ENCODE results near the gene PHF3.

Gene PHF3, protein sequence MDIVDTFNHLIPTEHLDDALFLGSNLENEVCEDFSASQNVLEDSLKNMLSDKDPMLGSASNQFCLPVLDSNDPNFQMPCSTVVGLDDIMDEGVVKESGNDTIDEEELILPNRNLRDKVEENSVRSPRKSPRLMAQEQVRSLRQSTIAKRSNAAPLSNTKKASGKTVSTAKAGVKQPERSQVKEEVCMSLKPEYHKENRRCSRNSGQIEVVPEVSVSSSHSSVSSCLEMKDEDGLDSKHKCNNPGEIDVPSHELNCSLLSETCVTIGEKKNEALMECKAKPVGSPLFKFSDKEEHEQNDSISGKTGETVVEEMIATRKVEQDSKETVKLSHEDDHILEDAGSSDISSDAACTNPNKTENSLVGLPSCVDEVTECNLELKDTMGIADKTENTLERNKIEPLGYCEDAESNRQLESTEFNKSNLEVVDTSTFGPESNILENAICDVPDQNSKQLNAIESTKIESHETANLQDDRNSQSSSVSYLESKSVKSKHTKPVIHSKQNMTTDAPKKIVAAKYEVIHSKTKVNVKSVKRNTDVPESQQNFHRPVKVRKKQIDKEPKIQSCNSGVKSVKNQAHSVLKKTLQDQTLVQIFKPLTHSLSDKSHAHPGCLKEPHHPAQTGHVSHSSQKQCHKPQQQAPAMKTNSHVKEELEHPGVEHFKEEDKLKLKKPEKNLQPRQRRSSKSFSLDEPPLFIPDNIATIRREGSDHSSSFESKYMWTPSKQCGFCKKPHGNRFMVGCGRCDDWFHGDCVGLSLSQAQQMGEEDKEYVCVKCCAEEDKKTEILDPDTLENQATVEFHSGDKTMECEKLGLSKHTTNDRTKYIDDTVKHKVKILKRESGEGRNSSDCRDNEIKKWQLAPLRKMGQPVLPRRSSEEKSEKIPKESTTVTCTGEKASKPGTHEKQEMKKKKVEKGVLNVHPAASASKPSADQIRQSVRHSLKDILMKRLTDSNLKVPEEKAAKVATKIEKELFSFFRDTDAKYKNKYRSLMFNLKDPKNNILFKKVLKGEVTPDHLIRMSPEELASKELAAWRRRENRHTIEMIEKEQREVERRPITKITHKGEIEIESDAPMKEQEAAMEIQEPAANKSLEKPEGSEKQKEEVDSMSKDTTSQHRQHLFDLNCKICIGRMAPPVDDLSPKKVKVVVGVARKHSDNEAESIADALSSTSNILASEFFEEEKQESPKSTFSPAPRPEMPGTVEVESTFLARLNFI (N-terminal part only)

DNA sequence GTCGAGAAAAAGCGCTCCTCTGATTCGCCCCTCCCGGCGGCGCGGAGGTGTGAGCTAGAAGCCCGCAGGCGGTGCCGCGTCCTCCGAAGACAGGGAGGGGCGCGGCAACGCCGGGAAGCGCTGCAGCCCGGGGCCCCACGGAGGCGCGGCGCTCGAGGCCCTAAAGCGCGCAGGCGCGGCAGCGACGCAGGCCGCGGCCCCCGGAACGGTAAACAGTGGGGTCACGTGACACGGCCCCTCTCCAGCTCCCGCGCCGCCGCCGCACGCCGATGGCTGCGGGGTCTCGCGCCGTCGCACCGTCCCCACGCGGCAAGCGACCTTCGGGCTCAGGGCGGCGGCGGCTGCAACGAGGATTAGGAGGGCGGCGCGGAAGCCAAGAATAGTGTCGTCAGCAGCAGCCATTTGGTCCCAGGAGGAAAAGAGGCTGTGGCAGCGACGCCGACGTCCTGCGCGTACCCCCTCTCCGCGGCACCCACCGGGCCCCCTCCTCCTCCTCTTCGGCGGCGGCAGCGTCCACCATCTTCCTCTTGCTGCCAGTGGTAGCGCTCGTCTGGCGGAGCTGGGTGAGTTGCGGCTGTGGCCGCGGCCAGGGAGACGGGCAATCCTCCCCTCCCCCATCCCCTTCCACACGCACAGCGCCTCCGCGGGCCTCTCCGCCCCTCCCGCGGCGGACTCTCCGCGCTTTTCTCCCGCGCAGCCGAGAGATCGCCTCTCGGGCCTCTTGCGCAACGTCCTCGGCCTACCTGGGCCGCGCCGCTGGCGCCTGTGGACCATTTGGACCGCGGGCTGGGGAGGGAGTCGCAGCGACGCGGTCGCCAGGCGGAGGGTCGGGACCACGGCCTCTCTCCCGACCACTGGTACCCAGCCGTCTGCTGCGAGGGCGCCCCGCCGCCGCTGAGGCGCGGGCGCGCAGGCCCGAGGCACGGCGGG lies at the start of gene PHF3:
Gene PHF3 (plus strand): TSS at position 215 of the 930 bp plus-strand sequence. CDS start 10,750 bp downstream, outside the sequence.
- peak; percentile 90 for DNase-seq

DNA sequence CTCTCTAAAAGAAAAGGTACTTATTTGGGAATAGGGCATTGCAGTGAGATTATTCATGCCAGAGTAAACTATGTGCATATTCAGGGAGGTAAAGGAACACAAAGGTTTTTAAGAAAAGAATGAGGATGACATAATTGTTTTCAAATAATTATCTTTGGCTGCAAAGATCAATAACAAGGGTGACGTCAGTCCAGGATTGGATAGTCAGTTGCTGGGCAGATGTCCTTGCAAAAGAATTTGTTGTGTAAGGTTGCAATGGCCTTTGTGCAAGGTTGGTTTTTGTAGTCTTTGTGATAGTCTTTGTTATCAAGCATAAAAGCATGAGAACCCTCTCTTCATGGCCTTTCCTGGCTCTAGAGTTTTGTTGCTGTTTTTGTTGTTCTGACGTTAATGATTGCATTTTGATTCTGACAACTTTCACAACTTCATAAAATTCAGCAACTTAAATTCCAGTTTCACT lies 45.6 kb upstream of the PHF3 start:
- DNase-seq, result no peak

DNA sequence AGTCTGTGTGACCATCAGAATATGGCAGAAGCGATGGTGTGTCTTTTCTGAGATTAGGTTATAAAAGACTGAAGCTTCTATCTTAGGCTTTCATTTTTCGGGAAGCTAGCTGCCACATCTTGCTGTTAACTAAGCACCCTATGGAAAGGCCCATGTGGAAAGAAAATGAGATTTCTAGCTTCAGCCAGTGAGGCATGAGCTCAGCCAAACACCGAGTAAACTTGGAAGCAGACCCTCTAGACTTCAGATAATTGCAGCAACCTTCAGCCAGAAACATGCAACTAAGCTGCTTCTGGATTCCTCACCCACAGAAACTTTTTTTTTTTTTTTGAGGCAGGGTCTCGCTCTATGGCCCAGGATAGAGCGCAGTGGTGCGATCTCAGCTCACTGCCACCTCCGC lies 42.7 kb upstream of the PHF3 start:
- no peak for DNase-seq

DNA sequence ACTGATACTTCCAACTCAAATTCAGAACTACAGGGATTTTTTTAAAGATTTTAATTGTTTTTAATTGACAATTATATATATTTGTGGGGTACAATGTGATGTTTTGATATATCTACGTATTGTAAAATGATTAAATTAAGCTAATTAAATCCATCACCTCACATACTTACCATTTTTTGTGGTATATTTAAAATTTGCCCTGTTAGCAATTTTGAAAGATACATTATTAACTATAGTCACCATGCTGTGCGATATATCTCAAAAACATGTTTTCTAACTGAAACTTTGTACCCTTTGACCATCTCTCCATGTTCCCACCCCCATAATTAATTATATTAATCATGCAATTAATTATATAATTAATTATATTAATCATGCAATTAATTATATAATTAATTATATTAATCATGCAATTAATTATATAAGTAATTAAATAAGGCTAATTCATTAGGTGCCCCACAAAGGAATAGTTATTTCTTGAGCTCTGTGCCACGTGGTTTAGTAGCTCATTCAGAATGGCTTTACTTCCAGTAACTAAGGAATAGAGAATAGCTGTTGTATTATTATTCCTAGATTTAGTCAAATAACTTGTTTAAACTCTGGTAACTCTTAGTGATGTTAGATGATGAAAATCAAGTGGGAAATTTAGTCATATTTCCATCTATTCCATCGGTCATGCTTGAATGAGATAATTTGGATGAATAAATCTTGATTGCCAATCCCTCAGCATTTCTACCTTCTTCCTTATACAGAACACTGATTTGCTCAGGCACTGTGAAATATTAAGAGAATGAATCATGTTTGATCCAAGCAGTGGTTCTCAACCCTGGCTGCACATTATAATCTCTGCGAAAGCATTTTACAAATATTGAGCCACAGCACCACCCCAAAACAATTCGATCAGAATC lies 38.2 kb upstream of the PHF3 start:
- no peak for DNase-seq

DNA sequence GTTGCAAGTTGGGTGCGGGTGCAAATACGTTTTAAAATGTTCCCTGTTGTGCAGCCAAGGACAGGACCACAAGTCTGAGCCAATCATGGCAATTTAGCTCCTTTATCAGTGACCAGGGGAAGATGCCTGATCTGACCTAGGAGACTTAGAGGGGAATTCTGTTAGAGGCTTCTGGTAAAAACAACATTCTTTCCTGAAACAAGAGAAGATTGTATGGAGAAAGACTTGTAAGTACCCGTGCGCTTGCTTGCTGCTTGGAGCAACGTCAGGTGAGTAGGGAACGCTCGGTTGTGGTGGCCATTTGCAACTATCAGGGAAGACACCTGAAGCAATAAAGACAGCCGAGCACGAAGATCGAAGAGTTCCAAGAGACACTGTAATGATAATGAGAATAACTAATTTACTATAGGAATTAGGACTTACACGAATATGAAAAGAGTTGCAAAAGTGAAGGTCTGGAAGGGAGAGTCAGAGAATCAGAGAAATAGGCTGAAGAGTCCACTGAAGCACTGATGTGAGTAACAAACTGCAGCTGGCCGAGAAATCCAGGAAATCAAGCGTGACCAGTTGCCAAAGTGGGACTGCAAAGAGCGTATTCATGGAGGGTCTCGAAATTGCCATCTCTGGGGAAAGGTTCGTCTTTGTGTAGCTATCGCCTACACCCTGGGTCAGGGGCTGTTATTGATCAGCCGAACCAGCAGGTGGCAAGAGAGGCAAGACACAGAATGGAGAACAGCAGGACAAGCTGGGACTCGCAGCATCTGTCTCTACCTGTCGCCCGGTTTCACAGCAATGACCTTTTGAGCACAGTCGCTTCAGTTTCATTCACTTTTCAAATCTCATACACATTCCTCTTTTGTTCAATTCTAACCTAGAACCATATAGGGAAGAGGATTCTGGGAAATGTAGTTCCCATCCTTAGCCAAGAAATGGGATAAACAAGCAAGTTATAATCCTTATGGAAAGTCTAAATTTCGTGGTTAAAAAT lies 37.3 kb upstream of the PHF3 start:
- peak; percentile 79 for DNase-seq

DNA sequence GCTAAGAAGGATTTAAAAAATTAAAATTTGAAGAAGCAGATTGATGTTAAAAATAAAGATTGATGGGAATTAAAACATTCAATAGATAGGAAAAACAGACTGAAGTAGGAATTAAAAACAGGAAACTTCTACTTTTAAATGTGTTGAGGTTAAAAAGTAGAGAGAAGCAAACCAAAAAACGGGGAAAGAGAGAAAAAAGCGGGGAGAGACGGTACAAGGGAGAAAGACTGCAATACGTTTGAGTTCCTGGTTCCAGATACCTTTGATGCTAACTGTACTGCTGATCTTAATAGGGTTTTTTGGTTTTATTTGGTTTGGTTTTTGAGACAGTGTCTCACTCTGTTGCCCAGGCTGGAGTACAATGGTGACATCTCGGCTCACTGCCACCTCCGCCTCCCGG lies 36.4 kb upstream of the PHF3 start:
- DNase-seq, result no peak

DNA sequence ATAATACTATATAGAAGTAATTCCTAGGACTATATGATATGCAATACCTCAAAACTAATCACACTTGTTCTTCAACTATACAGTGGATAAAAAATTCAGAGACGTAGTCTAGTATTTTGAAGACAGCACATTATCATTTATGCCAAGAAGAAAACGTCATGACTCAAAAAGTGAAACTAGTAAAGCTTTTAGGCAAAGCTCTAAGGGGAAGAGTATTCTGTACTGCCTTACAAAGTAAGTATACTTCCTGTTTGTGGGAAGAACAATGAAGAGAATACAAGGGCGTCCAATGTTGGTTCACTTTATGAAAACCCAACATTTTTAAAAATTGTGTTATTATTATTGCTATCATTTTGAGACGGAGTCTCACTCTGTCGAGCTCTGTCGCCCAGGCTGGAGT lies 35.5 kb upstream of the PHF3 start:
- DNase-seq, result no peak

DNA sequence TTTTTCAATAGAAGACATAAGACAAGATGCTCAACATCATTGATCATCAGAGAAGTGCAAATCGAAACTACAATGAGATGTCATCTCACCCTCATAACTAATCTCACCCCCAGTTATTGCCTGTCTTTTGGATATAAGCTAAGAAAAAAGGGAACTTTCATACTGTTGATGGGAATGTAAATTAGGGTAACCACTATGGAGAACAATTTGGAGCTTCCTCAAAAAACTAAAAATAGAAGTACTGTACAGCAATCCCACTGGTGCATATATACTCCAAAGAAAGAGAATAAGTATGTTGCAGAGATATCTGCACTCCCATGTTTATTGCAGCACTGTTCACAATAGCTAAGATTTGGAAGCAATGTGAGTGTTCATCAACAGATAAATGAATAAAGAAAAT lies 26.4 kb upstream of the PHF3 start:
- no peak for DNase-seq

DNA sequence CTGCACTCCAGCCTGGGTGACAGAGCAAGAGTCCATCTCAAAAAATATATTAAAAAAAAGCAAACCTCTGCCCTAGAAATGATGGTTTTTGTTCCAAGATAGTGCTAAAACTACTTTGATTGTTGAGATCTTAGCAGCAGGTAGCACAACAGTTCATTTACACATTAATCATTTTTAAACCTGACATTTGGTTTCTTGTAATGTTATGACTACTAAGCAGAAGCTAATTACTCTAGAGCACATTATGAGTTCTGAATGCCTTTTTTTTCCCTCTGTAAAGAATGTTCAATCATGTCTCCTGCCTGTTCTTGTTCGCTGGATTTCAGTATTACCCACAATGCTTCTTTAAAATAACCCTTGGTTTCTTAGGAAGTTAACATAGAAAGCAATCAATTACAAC lies 24.7 kb upstream of the PHF3 start:
- DNase-seq, result no peak

DNA sequence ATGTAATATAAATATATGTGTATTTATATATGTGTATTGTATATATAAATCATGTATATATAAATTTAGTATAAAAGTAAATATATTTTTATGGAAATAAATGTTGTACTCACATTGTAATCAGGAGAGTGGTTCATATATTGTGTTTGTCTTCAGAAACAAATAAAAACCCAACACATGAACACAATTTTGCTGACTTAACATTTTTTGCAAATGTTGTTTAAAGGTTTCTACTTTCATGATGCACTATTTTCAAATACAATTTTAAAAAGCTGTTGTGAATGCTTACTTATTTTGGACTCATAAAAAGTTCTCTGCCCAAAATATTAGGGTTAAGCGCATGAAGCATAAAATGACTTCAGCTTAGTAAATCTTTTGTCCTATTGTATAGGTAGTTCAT lies 24.0 kb upstream of the PHF3 start:
- no peak for DNase-seq

DNA sequence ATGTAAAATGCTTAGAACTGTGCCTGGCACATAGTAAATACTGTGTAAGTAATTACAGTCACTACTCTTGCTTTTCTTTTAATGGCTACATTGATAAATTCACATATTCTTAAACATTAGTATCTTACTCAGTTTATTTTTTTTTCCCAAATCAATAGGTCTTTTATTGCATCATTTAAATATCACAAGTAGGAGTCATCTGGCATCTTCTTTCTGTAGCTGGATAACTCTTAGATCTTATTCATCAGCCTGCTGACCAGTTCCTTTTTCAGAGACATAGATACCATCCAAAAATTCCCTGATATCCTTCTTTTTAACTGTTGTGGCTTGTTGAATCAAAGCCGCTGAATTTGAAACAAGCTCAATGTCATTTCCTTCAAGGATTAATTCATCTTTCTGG lies 20.0 kb upstream of the PHF3 start:
- no peak for DNase-seq

DNA sequence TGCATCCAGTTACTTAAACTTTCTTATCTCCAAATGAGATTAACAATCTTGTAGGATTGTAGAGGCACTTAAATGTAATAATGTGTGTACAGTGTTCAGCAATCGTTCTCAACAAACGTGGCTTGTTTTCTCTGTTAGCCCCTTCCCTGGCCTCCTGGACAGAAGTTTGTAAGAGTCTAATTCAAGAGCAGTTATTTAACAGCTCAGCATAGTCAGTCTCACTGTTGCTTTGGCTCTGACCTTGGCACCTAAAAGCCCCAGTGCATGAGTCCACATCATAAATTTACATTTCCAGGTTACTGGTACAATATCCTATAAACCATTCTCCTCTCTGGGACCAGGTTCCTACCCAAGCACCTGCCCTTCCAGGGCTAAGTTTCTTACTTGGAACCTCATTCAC lies 11.5 kb upstream of the PHF3 start:
- no peak for DNase-seq

DNA sequence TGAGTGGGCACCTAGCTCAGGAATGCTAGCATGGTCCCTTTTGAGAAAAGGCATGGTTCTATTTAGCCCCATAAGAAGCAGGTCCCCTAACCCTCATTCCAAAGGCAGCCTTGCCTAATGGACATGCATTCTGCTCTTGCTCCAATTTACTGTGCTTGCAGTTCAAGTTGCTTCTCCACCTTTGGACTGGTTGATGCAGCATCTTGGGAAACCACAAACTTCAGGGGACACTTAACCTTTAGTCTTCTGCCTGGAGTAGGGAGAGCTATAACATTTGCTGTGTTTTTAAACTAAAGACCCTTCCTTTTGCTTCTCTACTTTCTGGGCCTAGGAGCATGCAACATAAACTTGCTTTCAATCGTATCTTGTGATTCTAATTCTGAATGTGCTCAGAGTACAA lies 5.1 kb upstream of the PHF3 start:
- DNase-seq, result no peak

DNA sequence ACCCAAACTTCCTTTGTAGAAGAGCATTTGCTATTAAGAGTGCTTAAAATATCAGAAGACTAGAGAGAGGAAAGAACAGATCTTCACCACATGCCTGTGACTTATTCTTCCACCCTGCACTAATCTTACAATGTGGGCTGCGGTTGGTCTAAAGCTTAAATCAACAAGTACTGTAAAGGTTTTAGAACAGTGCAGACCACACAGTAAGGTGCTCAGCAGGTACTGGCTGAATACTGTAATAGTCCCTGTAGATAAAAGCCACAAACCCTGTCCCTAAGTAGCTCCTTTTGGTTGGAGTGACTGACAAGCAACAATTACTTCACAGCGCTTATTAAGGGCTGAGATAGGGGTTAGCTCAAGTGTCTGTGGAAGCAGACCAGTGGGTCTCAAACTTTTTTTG lies 972 bp upstream of the PHF3 start:
- DNase-seq, result no peak

DNA sequence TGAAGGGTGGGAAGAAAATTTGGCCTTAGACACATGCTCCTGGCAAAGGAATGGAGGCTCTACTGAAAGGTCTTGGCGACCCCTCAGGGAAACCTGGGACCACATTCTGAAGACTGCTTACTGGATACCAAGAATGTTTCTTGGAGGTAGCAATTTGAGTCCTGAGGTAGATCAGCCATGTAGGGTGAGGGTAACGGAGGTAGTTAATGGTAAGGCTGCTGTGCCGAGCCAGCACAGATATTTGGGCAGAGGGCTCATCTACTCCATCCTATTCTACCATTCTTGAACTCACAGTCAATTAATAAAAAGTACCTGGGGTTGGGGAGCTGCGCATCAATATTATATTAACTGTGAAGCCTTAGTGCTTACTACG lies 401 bp upstream of the PHF3 start:
- no peak for DNase-seq

DNA sequence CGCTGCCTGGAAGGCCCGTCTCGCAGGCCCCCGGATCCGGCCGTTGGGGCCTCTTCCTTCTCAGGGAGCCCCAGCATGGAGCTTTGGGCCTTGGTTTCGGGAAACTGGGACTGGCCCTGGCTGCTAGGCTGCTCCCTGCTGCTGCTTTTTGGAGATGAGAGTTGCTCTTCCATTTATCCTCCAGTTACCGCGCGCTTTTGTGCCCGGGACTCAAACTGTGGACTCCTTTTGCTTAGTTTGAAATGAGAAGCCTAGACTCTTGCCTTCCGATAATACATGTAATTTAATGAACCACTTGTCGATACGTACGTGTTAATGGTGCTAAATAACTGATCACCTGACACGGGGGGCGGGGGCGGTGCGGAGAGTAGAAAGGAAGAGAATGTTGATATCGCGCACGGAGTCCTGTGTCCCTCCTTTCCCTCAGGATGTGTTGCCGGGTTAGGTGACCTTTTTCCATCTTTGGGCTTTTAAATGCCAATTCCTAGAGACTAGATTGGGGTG lies 968 bp downstream of the PHF3 start:
- peak; percentile 53 for DNase-seq

DNA sequence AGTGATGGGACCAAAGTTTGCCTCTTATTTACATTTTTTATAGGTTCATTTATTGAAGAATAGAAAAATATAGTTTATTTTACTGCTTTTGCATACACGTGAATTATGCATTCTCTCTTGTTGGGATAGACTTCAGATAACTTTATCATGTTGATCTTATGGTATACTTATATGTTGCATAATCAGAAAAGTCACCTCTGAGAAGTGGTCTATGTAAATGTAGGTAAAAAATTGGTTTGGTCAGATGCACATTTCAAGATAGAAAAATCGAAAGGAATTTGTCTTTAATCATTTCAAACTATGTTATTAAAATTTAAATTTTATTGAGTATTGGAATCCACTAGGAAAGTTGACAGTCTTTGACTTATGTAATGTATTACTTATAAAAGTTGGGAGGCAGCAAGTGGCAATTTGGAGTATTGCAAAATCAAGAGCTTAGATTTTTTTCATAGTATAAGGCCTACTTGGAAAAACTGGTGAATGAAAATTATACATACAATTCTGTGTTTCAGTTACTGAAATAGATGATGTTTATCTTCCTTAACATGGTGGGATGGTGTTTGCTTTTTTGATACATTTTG lies 2.4 kb downstream of the PHF3 start:
- DNase-seq, result no peak

DNA sequence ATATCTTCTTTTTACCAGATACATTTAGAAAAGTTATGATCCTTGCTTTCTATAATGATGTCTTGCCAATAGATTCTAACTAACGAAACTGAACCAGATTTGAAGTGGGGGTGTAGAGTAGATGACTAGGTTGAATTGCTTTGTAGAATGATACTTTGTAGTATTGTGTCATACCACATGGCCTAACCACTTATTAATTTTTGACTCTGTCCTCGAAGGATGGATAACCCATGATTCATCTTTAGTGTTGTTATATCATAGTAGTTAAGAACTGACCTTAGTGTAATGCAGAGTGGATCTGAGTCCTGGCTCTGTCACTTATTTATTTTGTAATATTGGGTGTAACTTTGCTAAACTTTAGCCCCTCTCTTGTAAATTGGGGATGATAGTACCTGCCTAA lies 4.5 kb downstream of the PHF3 start:
- DNase-seq, result peak; percentile 16

DNA sequence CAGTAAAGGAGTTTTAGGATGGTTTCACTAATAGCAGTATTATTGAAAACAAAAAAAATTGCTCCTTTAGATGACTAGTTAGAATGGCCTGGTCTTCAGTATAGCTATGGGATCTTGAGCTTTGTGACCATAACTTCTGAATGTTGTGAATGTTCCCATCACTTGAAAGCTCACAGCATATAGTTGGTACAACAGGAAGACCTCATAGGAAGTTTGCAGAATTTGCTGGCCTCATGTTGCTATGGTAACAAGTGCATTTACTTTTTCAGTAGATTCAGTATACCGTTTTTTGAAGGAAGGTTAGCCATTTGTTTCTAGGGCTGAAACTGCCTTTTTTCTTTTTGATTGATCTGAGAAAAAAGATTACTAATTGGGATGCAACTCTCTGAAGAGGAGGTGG lies 8.3 kb downstream of the PHF3 start:
- DNase-seq, result peak; percentile 69

Data from CD4-positive, alpha-beta T cell treated with Interleukin-4 for 4 hours (primary cell).